Caco-2 (cell line): ENCODE data around the gene MRPS15. TPM values are rescaled to one million over a fixed set of nuclear protein-coding genes. Genes with fewer than 3 reads are reported as not detected.

Source experiments
- BruUV-seq: library from RNA; stranded (reverse); fragments of 400-500 nt; replicated peaks from 2 replicates; lab custom pipeline; 2021; lab: Mats Ljungman, UMichigan
- CTCF ChIA-PET: fragments of 300-600 bp; sonication (Branson Sonifier 250); formaldehyde crosslinking; loops from one replicate; lab custom pipeline; 2022; ENCODE audit warnings: antibody characterized with exemption; lab: Charles Lee
- POLR2A ChIA-PET: fragments of 300-600 bp; sonication (Branson Sonifier 250); formaldehyde crosslinking; loops from one replicate; lab custom pipeline; 2022; ENCODE audit warnings: antibody characterized with exemption; lab: Charles Lee
- DNase-seq, 2 experiments: peaks; one replicate each; pipeline versions ENCODE4 v3.0.0 to v3.0.0-alpha.2; 2020 to 2022
- H3K27me3 ChIP-seq: replicated peaks from 2 replicates; pipeline ENCODE4 v1.6.0; 2011; ENCODE audit warnings: low read length; ENCODE audit not compliant: control insufficient read depth, insufficient read depth
- H3K36me3 ChIP-seq: 2 replicates; pipeline ENCODE4 v1.5.1; 2011; ENCODE audit warnings: low read length; ENCODE audit not compliant: control insufficient read depth, insufficient read depth
- H3K4me1 ChIP-seq: fragments of 250-450 bp; sonication (Bioruptor Pico); 2 replicates; pipeline ENCODE4 v1.5.1; 2020; ENCODE audit warnings: mild to moderate bottlenecking
- H3K4me3 ChIP-seq: 2 replicates; pipeline ENCODE4 v1.5.1; 2011; ENCODE audit warnings: low read depth, mild to moderate bottlenecking, control low read depth, low read length
- H3K9me3 ChIP-seq: fragments of 250-450 bp; sonication (Bioruptor Pico); 2 replicates; pipeline ENCODE4 v1.5.1; 2020; ENCODE audit warnings: mild to moderate bottlenecking, moderate library complexity
- H3K27ac Mint-ChIP-seq: one replicate; pipeline ENCODE4 v1.8.0; 2022; ENCODE audit warnings: mixed read lengths; ENCODE audit not compliant: unreplicated experiment
- H3K27me3 Mint-ChIP-seq: one replicate; pipeline ENCODE4 v1.8.0; 2022; ENCODE audit warnings: mixed read lengths; ENCODE audit not compliant: insufficient read depth, unreplicated experiment
- H3K36me3 Mint-ChIP-seq: one replicate; pipeline ENCODE4 v1.8.0; 2022; ENCODE audit warnings: mild to moderate bottlenecking, mixed read lengths; ENCODE audit not compliant: insufficient read depth, unreplicated experiment
- H3K4me1 Mint-ChIP-seq: one replicate; pipeline ENCODE4 v1.8.0; 2022; ENCODE audit warnings: low read depth, mixed read lengths; ENCODE audit not compliant: unreplicated experiment
- H3K4me3 Mint-ChIP-seq: one replicate; pipeline ENCODE4 v1.8.0; 2022; ENCODE audit warnings: mild to moderate bottlenecking, moderate library complexity, mixed read lengths; ENCODE audit not compliant: unreplicated experiment
- H3K9me3 Mint-ChIP-seq: one replicate; pipeline ENCODE4 v1.8.0; 2022; ENCODE audit warnings: mixed read lengths; ENCODE audit not compliant: unreplicated experiment
- CTCF ChIP-seq, 2 experiments: fragments of 200-600 bp in 1 of 2; IDR thresholded peaks; 1 replicate in 1 of 2; 2 replicates in 1 of 2; pipeline versions ENCODE4 v1.5.1 to v1.8.0; 2011 to 2022; ENCODE audit warnings: antibody characterized with exemption in 1 of 2, control low read depth in 1 of 2, inconsistent platforms in 1 of 2, low read depth in 1 of 2, low read length in 1 of 2, mild to moderate bottlenecking in 1 of 2, moderate library complexity in 1 of 2; ENCODE audit not compliant: insufficient read depth in 1 of 2, severe bottlenecking in 1 of 2, unreplicated experiment in 1 of 2
- intact Hi-C: fragments of 100-400 bp; cut with micrococcal nuclease; formaldehyde crosslinking; loops from one replicate; pipeline ENCODE4 v1.10.0; 2022; ENCODE audit not compliant: unreplicated experiment
- total RNA-seq: library from RNA; stranded (reverse); gene quantifications from 2 replicates; pipeline ENCODE4 v1.2.3, GENCODE V29; 2022

The MRPS15 gene
- total RNA-seq, 1 experiment from 2014 or later, result 70.2 TPM

- no peak for DNase-seq
- peaks cover 8% of the 10 kb centered on the region for H3K9me3 Mint-ChIP-seq
- no peaks in the 10 kb centered on the region for H3K27me3 Mint-ChIP-seq
- Histone ChIP-seq H3K36me3 (no peaks in the 10 kb centered on the region), H3K27me3 (no peaks in the 10 kb centered on the region), H3K9me3 (no peaks in the 10 kb centered on the region), H3K4me1 (no peaks in the 10 kb centered on the region), H3K4me3 (no peak overlapping the region)
- no peak overlapping the region for H3K27ac Mint-ChIP-seq
- no TSS peak for BruUV-seq
- no peaks in the 10 kb centered on the region for H3K36me3 Mint-ChIP-seq
- no peak overlapping the region for H3K4me3 Mint-ChIP-seq
- ChIA-PET POLR2A (interaction anchor here (1.1 kb wide), 1 partner anchor 33 kb away, joined by 3 read pairs; no protein-coding TSS in a partner anchor), CTCF (interaction anchor here (0.5 to 0.7 kb wide), 2 partner anchors 50 to 324 kb away, joined by 4 to 6 read pairs; no protein-coding TSS in a partner anchor)
- TF ChIP-seq CTCF (IDR thresholded peaks at IDR 0.05; ENCODE audit: insufficient read depth in 1 of 2, low read depth in 1 of 2, low read length in 1 of 2, severe bottlenecking in 1 of 2, unreplicated experiment in 1 of 2), result no peak
- intact Hi-C loops, result no loop called here
- no peaks in the 10 kb centered on the region for H3K4me1 Mint-ChIP-seq
Observed at GRCh38 chr1:36419140-36419539, 45.0 kb downstream of the MRPS15 start.

- Histone ChIP-seq H3K4me3 (no peak overlapping the region), H3K27me3 (no peaks in the 10 kb centered on the region), H3K36me3 (no peaks in the 10 kb centered on the region), H3K9me3 (no peaks in the 10 kb centered on the region), H3K4me1 (no peaks in the 10 kb centered on the region)
- no peaks in the 10 kb centered on the region for H3K4me1 Mint-ChIP-seq
- TF ChIP-seq CTCF (IDR thresholded peaks at IDR 0.05; ENCODE audit: insufficient read depth in 1 of 2, low read depth in 1 of 2, low read length in 1 of 2, severe bottlenecking in 1 of 2, unreplicated experiment in 1 of 2), result no peak
- POLR2A ChIA-PET, result no interaction called here
- H3K27me3 Mint-ChIP-seq, result no peaks in the 10 kb centered on the region
- DNase-seq, result no peak
- CTCF ChIA-PET, result no interaction called here
- no TSS peak for BruUV-seq
- H3K36me3 Mint-ChIP-seq, result no peaks in the 10 kb centered on the region
- peaks cover 8% of the 10 kb centered on the region for H3K9me3 Mint-ChIP-seq
- intact Hi-C loops, result no loop called here
- no peak overlapping the region for H3K4me3 Mint-ChIP-seq
- no peak overlapping the region for H3K27ac Mint-ChIP-seq
Observed at GRCh38 chr1:36417931-36418330, 46.3 kb downstream of the MRPS15 start.

GRCh38 chr1:36415661-36416326, 48.4 kb downstream of the MRPS15 start:
- no peak overlapping the region for H3K4me3 Mint-ChIP-seq
- no peak overlapping the region for H3K27ac Mint-ChIP-seq
- DNase-seq, result no peak
- intact Hi-C loops, result no loop called here
- no peaks in the 10 kb centered on the region for H3K36me3 Mint-ChIP-seq
- no peaks in the 10 kb centered on the region for H3K4me1 Mint-ChIP-seq
- H3K9me3 Mint-ChIP-seq, result peaks cover 17% of the 10 kb centered on the region
- BruUV-seq, result no TSS peak
- H3K4me3 ChIP-seq, result no peak overlapping the region
- CTCF ChIA-PET, result interaction anchor here (0.7 kb wide), 1 partner anchor 319 kb away, joined by 3 read pairs; no protein-coding TSS in a partner anchor
- H3K36me3 ChIP-seq, result no peaks in the 10 kb centered on the region
- no peaks in the 10 kb centered on the region for H3K4me1 ChIP-seq
- TF ChIP-seq CTCF (IDR thresholded peaks at IDR 0.05; ENCODE audit: insufficient read depth in 1 of 2, low read depth in 1 of 2, low read length in 1 of 2, severe bottlenecking in 1 of 2, unreplicated experiment in 1 of 2), result no peak
- POLR2A ChIA-PET, result no interaction called here
- H3K27me3 Mint-ChIP-seq, result no peaks in the 10 kb centered on the region
- no peaks in the 10 kb centered on the region for H3K27me3 ChIP-seq
- H3K9me3 ChIP-seq, result no peaks in the 10 kb centered on the region
